HEK293 (cell line): ENCODE data around the gene HHAT.

Source experiments
- ATF2 ChIP-seq: fragments of 450-650 bp; formaldehyde crosslinking; IDR thresholded peaks from 2 replicates; pipeline ENCODE4 v1.5.1; 2016; ENCODE audit warnings: missing biosample characterization, missing genetic modification characterization, low read depth
- CTCF ChIP-seq: fragments of 450-650 bp; formaldehyde crosslinking; IDR thresholded peaks from 2 replicates; pipeline ENCODE4 v1.5.1; 2016; ENCODE audit warnings: missing biosample characterization, missing genetic modification characterization
- MEIS1 ChIP-seq: sonication (generic); formaldehyde crosslinking; IDR thresholded peaks from 2 replicates; pipeline ENCODE4 v1.8.1; 2022; ENCODE audit warnings: missing genetic modification reagents, mild to moderate bottlenecking, borderline replicate concordance
- REST ChIP-seq: fragments of 450-650 bp; formaldehyde crosslinking; IDR thresholded peaks from 2 replicates; pipeline ENCODE4 v1.5.1; 2016; ENCODE audit warnings: missing biosample characterization, missing genetic modification characterization
- ZBTB10 ChIP-seq: fragments of 450-650 bp; formaldehyde crosslinking; IDR thresholded peaks from 2 replicates; pipeline ENCODE4 v1.5.1; 2016; ENCODE audit warnings: missing biosample characterization, missing genetic modification characterization
- ZNF274 ChIP-seq, 2 experiments: fragments of 200-500 bp in 1 of 2; fragments of 450-650 bp in 1 of 2; sonication (Bioruptor generic) in 1 of 2; formaldehyde crosslinking in 1 of 2; IDR thresholded peaks; 2 replicates each; pipeline versions ENCODE4 v1.5.1 to v1.6.1; 2014 to 2016; ENCODE audit warnings: borderline replicate concordance in 1 of 2, inconsistent platforms in 1 of 2, low read length in 1 of 2, missing biosample characterization in 1 of 2, missing genetic modification characterization in 1 of 2
- ZNF433 ChIP-seq: fragments of 450-650 bp; formaldehyde crosslinking; IDR thresholded peaks from 2 replicates; pipeline ENCODE4 v1.5.1; 2016; ENCODE audit warnings: missing biosample characterization, missing genetic modification characterization, low read depth
- ZNF610 ChIP-seq: fragments of 450-650 bp; formaldehyde crosslinking; IDR thresholded peaks from 2 replicates; pipeline ENCODE4 v1.5.1; 2016; ENCODE audit warnings: missing biosample characterization, missing genetic modification characterization, borderline replicate concordance
- ZNF785 ChIP-seq: fragments of 450-650 bp; formaldehyde crosslinking; IDR thresholded peaks from 2 replicates; pipeline ENCODE4 v1.5.1; 2016; ENCODE audit warnings: missing biosample characterization, missing genetic modification characterization

- TF ChIP-seq MEIS1 (no peak), ZNF433 (tag by site-specific recombination) (no peak), CTCF (tag by site-specific recombination) (no peak), ZBTB10 (no peak), ZNF274 (IDR thresholded peaks at IDR 0.05; ENCODE audit: low read length) (no peak), ZNF274 (tag by site-specific recombination; IDR thresholded peaks at IDR 0.05; ENCODE audit: borderline replicate concordance) (no peak), ATF2 (no peak), ZNF610 (tag by site-specific recombination) (no peak), ZNF785 (tag by site-specific recombination) (no peak), REST (tag by site-specific recombination) (no peak)
These were observed 253.7 kb downstream of the HHAT start for GRCh38 chr1:210582205-210582970.
